ENCODE data around the gene DTX3L.
"Not testable (repeated sequence)": the region's sequence is repeated elsewhere in the genome, so short reads cannot be mapped to it uniquely, and the experiment has no call there.

DTX3L gene

DNA sequence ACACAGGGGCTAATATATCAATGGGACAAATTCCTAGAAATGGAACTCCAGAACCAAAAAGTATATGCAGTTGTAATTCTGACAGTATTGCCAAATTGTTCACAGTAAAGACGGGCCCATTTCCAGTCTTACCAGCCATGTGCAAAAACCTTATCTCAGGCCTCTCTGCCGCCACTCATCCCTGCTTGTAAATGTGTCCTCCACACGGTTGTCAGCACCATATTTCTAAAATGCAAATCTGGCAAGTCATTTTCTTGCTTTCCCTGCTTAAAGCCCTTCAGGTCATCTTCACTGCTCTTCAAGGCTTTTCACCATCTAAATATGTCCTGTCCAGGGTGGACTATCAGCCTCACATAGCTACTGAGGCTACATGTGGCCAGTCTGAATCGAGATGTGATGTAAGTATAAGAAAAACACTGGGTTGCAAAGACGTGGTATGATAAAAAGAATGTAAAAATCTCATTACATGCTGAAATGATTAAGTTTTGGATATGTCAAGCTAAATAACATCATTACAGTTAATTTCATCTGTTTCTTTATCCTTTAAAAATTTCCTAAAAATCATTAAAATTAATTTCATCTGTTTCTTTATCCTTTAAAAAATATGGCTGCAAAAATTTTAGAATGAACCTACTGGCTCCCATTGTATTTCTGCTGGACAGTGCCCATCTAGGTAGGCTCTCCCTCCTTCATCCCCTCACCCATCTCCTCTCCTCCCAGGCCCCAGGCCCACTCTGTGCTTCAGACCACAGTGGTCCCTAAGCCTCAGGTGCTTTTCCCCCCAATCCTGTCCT, 1.0 kb upstream of the DTX3L start:
- no peak for DNase-seq

DNA sequence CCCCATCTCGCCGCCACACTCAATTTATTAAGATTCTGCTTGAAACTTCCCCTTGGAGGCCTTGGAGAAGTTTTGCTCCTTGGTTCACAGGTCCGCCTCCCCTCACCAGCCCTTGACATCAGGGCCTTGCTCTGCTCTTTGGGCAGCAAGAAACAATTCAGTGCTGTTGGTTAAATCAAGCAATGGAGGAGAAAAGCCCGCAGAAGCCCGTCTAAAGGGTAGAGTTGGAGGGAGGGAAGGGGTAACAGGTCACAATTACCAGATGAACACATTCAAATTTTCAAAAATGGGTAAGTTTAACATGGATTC, 467 bp upstream of the DTX3L start:
- DNase-seq = no peak

DNA sequence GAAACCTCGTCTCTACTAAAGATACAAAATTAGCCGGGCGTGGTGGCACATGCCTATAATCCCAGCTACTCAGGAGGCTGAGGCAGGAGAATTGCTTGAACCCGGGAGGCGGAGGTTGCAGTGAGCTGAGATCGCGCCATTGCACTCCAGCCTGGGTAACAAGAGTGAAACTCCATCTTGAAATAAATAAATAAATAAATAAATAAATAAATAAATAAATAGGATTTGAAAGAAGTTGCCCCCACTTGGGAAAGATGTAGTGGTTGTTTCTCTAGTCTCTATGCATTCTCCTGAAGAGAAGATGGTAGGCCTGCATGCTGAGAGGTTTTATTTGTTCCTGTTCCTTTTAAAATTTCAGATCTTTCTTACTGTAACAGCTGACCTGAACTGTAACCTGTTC, 4.0 kb downstream of the DTX3L start:
- DNase-seq = not testable (repeated sequence)

DNA sequence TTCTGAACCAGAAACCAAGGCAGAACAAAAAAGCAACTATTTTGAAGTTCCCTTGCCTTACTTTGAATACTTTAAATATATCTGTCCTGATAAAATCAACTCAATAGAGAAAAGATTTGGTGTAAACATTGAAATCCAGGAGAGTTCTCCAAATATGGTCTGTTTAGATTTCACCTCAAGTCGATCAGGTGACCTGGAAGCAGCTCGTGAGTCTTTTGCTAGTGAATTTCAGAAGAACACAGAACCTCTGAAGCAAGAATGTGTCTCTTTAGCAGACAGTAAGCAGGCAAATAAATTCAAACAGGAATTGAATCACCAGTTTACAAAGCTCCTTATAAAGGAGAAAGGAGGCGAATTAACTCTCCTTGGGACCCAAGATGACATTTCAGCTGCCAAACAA, 4.6 kb downstream of the DTX3L start:
- no peak for DNase-seq

DNA sequence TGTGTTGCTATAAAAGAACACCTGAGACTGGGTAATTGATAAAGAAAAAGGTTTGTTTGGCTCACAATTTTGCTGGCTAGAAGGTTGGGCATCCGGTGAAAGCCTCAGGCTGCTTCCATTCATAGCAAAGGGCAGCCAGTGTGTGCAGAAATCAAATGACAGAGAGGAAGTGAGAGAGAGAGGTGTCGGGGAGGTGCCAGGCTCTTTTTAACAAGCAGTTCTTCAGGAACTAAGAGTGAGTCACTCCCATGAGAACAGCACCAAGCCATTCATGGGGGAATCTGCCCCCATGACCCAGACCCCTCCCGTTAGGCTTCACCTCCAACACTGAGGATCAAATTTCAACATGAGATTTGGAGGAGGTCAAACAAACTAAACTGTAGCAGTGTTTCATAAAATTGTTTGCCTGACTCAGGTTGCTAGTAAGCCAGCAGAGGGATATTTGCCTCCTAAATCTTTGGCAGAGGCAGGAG, 8.8 kb downstream of the DTX3L start:
- peak; percentile 76 for DNase-seq

DNA sequence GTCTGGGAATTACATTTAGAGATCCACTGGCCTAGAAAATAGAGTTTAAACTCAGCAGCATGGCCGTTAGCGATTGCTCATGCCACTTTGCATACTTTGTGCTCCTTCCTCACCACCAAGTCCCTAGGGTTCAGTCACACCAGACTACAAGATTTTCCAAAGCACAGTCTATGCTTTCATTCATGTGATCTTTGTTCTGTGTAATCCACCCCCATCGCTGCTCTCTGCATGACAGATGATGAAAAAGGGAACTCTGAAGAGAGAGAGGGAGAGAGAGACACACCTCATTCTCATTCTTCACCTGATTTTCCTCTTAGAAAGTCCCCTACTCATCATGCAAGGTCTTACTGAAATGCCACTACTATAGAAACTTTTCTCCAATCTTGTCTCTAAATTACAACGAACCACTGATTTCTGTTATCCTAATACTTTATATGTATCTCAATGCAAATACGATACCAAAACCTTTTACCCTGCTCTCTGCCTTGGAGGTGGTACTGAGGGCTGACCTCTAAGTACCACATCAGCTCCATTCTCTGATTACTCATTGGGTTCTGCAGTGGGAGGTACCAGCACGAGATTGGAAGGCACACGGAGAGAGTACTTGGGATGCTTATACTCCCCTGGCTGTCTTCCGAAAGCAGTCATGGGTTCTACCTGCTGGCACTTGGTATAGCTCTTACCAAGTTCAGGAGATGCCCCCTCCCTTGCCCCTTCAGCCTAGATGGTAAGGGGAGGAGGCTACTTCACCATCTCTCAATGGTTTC, 12.2 kb downstream of the DTX3L start:
- no peak for DNase-seq

DNA sequence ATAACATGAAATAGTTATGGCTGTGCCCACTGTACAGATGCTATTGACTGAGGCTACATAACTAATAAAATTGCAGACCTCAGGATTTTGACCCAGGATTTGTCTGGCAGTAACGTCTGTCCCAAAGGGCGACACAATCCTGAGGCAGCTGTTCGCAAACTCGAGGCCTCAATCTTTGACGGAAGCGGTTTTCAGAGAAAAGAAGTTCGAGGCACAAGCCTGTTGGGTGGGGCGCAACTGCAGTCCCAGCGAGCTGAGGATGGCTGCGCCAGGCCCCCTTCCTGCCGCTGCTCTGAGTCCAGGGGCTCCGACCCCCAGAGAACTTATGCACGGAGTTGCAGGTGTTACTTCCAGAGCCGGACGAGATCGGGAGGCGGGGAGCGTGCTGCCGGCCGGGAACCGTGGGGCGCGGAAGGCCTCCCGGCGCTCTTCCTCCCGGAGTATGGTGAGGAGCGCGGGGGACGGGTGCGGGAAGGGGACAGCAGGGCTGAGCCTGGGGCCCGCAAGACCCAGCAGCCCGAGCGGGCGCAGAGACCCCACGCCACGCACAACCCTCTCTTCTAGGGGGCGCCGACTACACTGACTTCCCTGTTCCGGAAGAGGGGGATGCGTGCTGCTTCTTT, 13.4 kb downstream of the DTX3L start, which contains the start of gene PARP15:
Gene PARP15 (plus strand): TSS at position 242 of the 623 bp plus-strand sequence. CDS start 18 bp downstream, at position 260.
- DNase-seq = no peak

DNA sequence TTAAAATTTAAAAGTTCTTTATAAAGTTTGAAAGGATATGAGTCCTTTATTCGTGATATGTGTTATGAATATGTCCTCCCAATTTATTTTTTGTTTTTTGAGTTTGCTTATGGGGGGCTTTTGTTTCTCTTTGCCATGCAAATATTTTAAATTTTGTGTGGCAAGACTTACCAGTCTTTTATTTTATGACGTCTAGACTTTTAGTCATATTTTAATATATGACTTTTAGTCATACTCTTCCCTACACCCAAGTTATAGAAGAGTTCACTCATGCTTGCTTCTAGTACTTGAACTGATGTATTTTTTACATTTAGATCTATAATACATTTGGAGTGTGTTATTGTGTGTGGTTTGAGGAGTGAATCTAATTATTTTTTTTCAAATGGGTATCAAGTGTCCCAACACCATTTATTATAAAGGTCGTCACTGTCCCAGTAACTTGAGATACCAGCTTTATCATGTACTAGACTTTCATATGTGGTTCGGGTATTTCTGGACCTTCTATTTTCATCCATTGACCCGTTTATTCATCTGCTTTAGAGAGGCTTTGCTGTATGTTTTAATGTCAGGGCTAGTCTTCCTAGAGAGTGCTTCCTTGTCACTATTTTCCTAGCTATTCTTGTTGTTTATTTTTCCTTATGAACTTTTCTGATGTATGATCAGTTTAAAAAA, 14.1 kb downstream of the DTX3L start:
- no peak for DNase-seq

DNA sequence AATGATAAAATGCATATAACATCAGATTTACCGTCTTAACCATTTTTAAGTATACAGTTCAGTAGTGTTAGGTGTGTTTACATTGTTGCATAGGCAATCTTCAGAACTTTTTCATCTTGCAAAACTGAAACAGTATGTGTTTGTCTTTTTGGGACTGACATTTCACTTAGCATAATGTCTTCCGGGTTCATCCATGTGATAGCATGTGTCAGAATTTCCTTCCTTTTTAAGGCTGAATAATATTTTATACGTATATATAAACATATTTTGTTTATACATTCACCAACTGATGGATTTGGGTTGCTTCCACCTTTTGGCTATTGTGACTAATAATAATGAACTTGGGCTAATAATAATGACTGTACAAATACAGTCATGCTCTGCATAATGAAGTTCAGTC, 16.3 kb downstream of the DTX3L start:
- no peak for DNase-seq

DNA sequence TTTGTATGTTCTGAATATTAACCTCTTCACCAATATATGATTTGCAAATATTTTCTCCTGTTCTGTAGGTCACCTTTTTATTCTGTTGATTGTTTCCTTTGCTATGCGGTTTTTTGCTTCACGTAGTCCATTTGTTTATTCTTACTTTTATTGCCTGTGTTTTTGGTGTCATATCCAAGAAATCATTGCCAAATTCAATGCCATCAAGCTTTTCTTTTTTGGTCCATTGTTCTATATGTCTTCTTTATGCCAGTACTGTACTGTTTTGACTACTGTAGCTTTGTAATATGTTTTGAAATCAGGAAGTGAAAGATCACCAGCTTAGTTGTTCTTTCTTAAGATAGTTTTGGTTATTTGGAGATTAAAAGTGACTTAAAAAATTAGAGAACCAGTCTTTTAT, 17.5 kb downstream of the DTX3L start:
- no peak for DNase-seq

DNA sequence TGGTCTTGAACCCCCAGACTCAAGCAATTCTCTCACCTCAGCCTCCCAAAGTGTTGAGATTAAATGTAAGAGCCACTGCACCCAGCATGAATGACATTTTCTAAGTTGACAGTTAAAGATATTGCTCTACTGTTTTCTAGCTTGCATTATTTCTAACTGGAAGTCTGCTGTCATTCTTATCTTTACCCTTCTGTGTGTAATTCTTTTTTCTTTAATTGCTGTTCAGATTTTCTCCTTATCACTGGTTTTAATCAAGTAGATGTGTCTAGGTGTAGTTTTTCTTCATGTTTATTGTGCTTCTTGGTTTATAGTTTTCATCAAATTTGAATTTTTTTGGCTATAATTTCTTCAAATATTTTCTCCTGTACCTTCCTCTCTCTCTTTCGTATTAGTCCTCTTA, 18.3 kb downstream of the DTX3L start:
- no peak for DNase-seq

DNA sequence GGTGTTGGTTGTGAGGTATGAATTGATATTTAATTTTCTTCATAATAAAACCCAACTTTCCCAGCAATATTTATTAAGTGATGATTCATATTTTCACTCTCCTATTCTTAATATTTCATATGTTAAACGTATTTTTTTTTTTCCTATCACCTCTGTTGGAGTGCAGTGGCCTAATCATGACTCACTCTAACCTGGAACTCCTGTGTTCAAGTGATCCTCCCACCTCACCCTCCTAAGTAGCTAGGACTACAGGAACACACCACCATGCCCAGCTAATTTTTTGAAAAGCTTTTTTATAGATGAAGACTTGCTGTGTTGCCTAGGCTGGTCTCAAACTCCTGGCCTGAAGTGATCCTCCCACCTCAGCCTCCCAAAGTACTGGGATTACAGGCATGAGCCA, 22.0 kb downstream of the DTX3L start:
- DNase-seq = peak; percentile 34

DNA sequence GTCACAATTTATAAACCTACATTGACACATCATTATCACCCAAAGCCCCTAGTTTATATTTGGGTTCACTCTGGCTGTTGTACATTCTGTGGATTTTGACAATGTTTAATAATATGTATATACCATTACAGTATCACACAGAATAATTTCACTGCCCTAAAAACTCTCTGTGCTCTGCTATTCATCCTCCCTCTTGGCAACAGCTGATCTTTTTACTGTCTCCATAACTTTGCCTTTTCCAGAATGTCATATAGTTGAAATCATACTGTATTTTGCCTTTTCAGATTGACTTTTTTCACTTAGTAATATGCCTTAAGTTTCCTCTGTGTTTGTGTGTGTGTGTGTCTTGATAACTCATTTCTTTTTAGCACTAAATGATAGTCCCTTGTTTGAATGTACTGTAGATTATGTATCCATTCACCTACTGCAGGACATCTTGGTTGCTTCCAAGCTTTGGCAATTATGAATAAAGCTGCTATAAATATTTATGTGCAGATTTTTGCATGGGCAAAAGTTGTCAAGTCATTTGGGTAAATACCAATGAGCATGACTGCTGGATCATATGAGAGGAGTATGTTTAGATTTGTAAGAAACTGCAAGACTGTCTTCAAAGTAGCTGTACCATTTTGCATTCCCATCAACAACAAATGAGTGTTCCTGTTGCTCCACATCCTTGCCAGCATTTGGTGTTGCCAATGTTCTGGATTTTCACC, 22.8 kb downstream of the DTX3L start:
- DNase-seq = no peak

DNA sequence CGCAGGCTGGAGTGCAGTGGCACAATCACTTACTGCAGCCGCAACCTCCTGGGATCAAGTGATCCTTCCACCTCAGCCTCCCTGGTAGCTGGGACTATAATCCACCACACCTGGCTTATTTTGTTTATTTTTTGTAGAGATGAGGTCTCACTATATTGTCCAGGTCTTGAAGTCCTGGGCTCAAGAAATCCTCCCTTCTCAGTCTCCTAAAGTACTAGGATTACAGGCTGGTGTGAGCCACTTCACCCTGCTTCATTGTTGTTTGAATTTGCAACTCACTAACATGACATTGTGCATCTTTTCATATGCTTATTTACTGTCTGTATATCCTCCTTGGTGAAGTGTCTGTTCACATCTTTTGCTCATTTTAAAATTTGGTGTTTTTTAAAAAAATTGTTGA, 23.4 kb downstream of the DTX3L start:
- DNase-seq = no peak

DNA sequence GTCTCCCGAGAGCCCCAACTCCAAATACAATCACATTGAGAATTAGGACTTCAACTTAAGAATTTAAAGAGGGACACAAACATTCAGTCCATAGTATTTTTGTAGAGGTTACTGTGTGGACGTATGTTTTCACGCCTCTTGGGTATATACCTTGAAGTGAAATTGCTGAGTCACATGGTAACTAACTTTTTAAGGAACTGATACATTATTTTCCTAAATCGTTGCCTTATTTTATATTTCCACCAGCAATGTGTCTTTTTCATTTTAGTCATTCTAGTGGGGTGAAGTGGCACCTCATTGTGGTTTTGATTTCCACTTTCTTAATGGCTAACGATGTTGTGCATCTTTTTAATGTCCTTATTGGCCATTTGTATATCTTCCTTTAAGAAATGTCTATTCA, 25.2 kb downstream of the DTX3L start:
- DNase-seq = no peak

DNA sequence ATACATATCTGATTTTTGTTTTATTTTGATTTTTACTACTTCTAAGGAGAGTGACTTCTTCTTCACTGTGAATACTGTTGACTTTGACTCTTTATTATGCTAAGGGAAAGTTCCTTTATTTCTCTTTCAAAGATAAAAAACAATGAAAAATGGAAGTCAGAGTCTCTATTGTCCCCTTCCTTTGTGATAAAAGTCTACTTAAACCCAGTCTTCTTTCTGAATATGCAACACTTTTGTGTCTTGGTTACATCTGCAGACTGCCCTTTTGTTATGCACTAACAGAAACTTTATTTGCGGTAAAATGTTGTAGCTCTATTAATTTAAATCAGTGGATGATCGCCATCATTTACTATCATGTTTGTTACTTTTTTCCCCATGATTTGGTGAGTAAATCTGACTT, 26.5 kb downstream of the DTX3L start:
- no peak for DNase-seq

DNA sequence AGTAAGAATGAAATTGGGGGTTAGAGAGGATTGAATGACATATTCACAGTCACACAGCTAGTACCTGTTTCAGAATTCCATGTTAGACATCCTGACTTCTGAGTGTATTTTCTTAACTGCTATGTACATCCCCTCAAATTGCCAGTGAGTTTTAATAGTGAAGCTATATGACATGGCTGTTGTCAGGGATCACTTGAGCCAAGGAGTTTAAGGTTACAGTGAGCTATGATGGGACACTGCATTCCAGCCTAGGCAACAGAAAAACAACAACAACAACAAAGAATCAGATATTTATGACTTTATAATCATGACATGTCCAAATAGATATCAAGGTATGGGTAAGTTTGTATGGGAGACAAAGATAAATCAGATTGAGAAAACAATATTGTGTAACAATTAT, 29.9 kb downstream of the DTX3L start:
- no peak for DNase-seq

DNA sequence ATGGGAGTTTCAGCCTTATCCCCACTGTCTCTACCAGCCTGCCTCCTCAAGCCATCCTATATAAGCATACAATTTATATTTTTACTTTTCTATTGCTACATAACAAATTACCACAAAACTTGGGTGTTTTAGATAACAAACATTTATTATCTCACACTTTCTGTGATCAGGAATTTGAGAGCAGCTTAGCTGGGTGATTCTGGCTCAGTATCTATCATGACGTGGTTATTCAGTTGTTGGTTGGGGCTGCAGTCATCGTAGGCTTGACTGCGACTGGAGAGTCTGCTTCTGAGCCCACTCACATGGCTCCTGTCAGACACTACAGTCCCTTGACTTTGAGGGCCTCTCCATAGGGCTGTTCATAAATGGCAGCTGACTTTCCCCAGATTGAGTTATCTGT, 34.0 kb downstream of the DTX3L start:
- DNase-seq = no peak

DNA sequence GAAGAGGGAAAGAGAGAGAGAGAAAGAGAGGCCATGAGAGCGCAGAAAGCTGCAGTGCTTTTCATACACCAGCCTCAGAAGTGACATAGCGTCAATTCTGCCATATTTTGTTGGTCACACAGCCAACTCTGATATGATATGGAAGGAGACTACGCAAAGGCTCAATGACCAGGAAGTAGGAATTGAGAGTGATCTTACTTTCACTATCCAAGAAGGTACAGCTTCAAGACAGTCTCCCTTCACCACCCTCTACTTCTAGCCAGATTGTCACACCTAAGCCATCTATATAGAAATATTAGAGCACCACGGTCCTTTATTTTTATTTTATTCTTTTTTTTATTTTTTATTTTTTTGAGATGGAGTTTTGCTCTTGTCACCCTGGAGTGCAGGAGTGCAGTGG, 34.4 kb downstream of the DTX3L start:
- no peak for DNase-seq

DNA sequence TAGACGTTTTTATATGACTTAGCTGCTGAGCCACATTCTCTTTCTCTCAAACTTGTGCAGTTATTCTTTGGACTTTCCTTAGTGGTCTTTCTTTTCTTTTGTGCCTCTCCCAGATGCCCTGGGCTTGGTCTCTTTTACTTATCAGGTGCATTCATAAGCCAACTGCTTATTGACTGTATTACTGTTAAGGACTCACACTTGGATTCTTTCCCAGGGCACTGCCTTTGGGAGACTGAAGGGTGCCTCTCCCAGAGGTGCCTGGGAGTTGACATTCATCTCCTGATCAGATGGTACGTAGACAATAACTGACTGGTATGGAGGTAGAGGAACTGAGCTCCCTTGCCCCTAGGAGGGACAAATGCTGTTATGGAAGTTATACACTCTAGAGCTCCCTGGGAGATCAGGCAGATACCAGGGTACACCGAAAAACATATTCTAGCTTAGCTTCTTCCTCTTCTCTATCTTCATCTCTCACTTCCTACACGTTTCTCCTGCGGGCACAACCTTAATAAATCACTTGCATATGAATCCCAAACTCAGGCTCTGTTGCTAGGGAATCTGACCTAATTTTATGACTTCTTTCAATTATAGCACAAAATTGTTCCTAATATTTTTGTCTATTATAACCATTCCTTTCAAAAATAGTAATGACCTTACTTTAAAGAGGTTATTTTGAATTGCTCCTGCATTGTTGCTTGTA, 38.0 kb downstream of the DTX3L start:
- no peak for DNase-seq

DNA sequence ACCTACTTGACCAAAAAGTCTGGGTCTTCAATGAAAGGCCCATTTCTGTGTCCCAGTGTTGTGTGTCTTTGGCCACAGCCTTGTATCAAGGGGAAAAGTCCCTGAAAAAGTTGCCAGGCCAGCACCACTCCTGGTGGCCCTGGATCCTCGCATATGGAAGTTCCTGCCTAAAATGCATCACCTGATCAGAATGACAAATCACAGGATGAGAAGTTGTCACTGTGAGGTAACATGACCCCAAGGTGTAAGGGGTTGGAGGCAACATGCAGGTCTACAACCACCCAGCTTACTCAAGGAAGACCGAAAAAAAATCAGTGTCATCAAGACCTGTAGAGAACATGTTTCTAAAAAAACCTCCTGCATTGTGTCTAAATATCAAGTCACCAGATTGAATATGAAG, 38.9 kb downstream of the DTX3L start:
- DNase-seq = no peak

DNA sequence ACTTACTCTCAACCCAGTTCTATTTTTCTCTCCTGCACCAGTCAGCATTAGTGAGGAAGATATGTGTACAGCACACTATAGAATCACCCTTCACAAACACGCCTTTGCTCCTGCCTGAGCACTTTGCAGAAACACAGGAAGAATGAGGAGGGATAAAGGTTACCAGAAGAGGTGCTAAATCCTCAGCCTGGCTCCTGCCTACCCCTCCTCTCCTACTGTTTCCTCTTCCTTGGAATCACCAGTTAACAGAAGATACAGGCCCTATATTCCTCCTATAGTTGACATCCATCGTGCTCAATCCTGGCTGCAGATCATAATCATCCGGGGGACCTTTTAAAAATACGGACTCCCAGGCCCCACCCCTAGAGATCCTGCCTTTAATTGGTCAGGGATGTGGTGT, 42.2 kb downstream of the DTX3L start:
- no peak for DNase-seq
